ENCODE measurements around the gene MAPKAP1. TPM values are rescaled to one million over a fixed set of nuclear protein-coding genes. Genes with fewer than 3 reads are reported as not detected.

MAPKAP1 gene
- total and polyA plus RNA-seq, 2 of the 13 experiments (the other 11 are each of a cell fraction or from before 2014, with no cell fraction given): 45.0 to 64.3 TPM

DNA sequence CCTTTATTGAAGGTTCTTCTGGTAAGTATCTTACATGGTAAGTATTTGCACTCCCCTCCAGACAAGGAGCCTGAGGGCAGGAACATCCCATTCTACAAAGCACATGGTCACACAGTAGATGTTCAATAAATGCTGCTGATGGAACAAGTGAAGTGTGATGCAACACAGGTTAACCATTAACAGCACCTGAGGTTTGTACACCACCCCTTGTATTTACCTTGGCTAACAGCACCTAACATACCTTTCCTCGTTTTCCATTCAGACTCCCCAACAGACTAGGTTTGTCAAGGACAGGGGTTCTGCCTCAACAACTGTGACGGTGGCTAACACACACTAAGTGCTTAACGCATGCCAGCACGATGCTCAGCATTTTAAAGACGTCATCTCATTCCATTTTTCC lies 213.6 kb downstream of the MAPKAP1 start (continued):
- TF ChIP-seq, protein P1, sequence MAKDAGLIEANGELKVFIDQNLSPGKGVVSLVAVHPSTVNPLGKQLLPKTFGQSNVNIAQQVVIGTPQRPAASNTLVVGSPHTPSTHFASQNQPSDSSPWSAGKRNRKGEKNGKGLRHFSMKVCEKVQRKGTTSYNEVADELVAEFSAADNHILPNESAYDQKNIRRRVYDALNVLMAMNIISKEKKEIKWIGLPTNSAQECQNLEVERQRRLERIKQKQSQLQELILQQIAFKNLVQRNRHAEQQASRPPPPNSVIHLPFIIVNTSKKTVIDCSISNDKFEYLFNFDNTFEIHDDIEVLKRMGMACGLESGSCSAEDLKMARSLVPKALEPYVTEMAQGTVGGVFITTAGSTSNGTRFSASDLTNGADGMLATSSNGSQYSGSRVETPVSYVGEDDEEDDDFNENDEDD (CRISPR knock-in tag; IDR thresholded peaks at IDR 0.05; ENCODE audit: borderline replicate concordance): peak; percentile 22; the same call in 1 of the 2 replicates
- TF ChIP-seq CCDC6 (CRISPR knock-in tag; IDR thresholded peaks at IDR 0.05): 0 out of 2 replicates have a peak, but pooled peaks have one; percentile 32
- TF ChIP-seq, protein P2, sequence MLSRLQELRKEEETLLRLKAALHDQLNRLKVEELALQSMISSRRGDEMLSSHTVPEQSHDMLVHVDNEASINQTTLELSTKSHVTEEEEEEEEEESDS (CRISPR knock-in tag; IDR thresholded peaks at IDR 0.05; ENCODE audit: borderline replicate concordance): no peak
- TF ChIP-seq, protein P3, sequence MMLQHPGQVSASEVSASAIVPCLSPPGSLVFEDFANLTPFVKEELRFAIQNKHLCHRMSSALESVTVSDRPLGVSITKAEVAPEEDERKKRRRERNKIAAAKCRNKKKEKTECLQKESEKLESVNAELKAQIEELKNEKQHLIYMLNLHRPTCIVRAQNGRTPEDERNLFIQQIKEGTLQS (CRISPR knock-in tag; IDR thresholded peaks at IDR 0.05): peak; percentile 80
- no peak for TF ChIP-seq ZNF569 (CRISPR knock-in tag; IDR thresholded peaks at IDR 0.05; ENCODE audit: borderline replicate concordance)
- TF ChIP-seq, protein P4, sequence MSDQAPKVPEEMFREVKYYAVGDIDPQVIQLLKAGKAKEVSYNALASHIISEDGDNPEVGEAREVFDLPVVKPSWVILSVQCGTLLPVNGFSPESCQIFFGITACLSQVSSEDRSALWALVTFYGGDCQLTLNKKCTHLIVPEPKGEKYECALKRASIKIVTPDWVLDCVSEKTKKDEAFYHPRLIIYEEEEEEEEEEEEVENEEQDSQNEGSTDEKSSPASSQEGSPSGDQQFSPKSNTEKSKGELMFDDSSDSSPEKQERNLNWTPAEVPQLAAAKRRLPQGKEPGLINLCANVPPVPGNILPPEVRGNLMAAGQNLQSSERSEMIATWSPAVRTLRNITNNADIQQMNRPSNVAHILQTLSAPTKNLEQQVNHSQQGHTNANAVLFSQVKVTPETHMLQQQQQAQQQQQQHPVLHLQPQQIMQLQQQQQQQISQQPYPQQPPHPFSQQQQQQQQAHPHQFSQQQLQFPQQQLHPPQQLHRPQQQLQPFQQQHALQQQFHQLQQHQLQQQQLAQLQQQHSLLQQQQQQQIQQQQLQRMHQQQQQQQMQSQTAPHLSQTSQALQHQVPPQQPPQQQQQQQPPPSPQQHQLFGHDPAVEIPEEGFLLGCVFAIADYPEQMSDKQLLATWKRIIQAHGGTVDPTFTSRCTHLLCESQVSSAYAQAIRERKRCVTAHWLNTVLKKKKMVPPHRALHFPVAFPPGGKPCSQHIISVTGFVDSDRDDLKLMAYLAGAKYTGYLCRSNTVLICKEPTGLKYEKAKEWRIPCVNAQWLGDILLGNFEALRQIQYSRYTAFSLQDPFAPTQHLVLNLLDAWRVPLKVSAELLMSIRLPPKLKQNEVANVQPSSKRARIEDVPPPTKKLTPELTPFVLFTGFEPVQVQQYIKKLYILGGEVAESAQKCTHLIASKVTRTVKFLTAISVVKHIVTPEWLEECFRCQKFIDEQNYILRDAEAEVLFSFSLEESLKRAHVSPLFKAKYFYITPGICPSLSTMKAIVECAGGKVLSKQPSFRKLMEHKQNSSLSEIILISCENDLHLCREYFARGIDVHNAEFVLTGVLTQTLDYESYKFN (CRISPR knock-in tag; conservative IDR thresholded peaks at IDR 0.05): peak; percentile 78
- 0 out of 2 replicates have a peak, but pooled peaks have one; percentile 20 for TF ChIP-seq ZNF263 (CRISPR knock-in tag; IDR thresholded peaks at IDR 0.05)
- TF ChIP-seq HDAC2 (CRISPR knock-in tag; IDR thresholded peaks at IDR 0.05): peak; percentile 65; the same call in 1 of the 2 replicates
- TF ChIP-seq CEBPB (IDR thresholded peaks at IDR 0.05; ENCODE audit: borderline replicate concordance, low read depth, low read length): peak; percentile 96
- TF ChIP-seq SATB2 (CRISPR knock-in tag; IDR thresholded peaks at IDR 0.05): no peak
- TF ChIP-seq, protein P5, sequence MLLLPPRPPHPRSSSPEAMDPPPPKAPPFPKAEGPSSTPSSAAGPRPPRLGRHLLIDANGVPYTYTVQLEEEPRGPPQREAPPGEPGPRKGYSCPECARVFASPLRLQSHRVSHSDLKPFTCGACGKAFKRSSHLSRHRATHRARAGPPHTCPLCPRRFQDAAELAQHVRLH (CRISPR knock-in tag; IDR thresholded peaks at IDR 0.05; ENCODE audit: borderline replicate concordance, low read depth): peak; percentile 83; the same call in 1 of the 2 replicates
- TF ChIP-seq KDM1A (CRISPR knock-in tag; IDR thresholded peaks at IDR 0.05): peak; percentile 94; the same call in 1 of the 2 replicates
- peak; percentile 50; the same call in 1 of the 2 replicates for TF ChIP-seq SP5 (CRISPR knock-in tag; IDR thresholded peaks at IDR 0.05; ENCODE audit: borderline replicate concordance, low read depth)
- TF ChIP-seq, protein P6, sequence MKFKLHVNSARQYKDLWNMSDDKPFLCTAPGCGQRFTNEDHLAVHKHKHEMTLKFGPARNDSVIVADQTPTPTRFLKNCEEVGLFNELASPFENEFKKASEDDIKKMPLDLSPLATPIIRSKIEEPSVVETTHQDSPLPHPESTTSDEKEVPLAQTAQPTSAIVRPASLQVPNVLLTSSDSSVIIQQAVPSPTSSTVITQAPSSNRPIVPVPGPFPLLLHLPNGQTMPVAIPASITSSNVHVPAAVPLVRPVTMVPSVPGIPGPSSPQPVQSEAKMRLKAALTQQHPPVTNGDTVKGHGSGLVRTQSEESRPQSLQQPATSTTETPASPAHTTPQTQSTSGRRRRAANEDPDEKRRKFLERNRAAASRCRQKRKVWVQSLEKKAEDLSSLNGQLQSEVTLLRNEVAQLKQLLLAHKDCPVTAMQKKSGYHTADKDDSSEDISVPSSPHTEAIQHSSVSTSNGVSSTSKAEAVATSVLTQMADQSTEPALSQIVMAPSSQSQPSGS (CRISPR knock-in tag; IDR thresholded peaks at IDR 0.05): peak; percentile 77; the same call in 1 of the 2 replicates
- TF ChIP-seq, protein P7, sequence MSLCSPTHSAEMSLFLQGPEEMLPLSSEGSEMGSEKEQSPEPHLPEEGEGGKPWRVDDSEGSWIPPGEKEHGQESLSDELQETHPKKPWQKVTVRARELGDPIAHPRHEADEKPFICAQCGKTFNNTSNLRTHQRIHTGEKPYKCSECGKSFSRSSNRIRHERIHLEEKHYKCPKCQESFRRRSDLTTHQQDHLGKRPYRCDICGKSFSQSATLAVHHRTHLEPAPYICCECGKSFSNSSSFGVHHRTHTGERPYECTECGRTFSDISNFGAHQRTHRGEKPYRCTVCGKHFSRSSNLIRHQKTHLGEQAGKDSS (CRISPR knock-in tag; IDR thresholded peaks at IDR 0.05; ENCODE audit: borderline replicate concordance, low read depth): no peak
- TF ChIP-seq KDM4B (CRISPR knock-in tag; IDR thresholded peaks at IDR 0.05): 0 out of 2 replicates have a peak, but pooled peaks have one; percentile 21
- TF ChIP-seq DNMT3B (CRISPR knock-in tag; conservative IDR thresholded peaks at IDR 0.05): peak; percentile 90; the same call in 1 of the 2 replicates
- TF ChIP-seq REPIN1 (CRISPR knock-in tag; IDR thresholded peaks at IDR 0.05; ENCODE audit: borderline replicate concordance, low read depth): peak; percentile 69
- TF ChIP-seq TCF7L2 (IDR thresholded peaks at IDR 0.05; ENCODE audit: low read depth, low read length): no peak
- TF ChIP-seq, protein P8, sequence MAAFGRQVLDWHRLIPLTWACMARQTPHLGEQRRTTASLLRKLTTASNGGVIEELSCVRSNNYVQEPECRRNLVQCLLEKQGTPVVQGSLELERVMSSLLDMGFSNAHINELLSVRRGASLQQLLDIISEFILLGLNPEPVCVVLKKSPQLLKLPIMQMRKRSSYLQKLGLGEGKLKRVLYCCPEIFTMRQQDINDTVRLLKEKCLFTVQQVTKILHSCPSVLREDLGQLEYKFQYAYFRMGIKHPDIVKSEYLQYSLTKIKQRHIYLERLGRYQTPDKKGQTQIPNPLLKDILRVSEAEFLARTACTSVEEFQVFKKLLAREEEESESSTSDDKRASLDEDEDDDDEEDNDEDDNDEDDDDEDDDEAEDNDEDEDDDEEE (CRISPR knock-in tag; IDR thresholded peaks at IDR 0.05): no peak
- TF ChIP-seq NCOA2 (CRISPR knock-in tag; IDR thresholded peaks at IDR 0.05): peak; percentile 57
- no peak for TF ChIP-seq HCFC1 (IDR thresholded peaks at IDR 0.05; ENCODE audit: low read depth, low read length)

Measured in HepG2 (cell line).